Mesenchymal stem cell (in vitro differentiated cells and primary cell): ENCODE results near the gene SRPK2.

Experiments used
- DNase-seq: peaks from one replicate; pipeline ENCODE4 v3.0.0-alpha.2; 2013
- H2AFZ ChIP-seq: one replicate; pipeline ENCODE4 v1.6.1; 2013; ENCODE audit warnings: low read depth, mild to moderate bottlenecking, control low read depth, inconsistent platforms, low read length, moderate library complexity
- H2AK5ac ChIP-seq: 2 replicates; pipeline ENCODE4 v1.6.1; 2013; ENCODE audit warnings: low read length, moderate library complexity, mild to moderate bottlenecking, inconsistent platforms; ENCODE audit not compliant: severe bottlenecking
- H2BK120ac ChIP-seq: one replicate; pipeline ENCODE4 v1.6.1; 2013; ENCODE audit warnings: low read depth, mild to moderate bottlenecking, inconsistent platforms, low read length, moderate library complexity
- H2BK12ac ChIP-seq, 2 experiments: one replicate each; pipeline ENCODE4 v1.6.1; 2013; ENCODE audit warnings: inconsistent platforms in 2 of 2, low read length in 2 of 2, mild to moderate bottlenecking in 2 of 2, moderate library complexity in 2 of 2, control low read depth in 1 of 2
- H2BK15ac ChIP-seq: one replicate; pipeline ENCODE4 v1.6.1; 2013; ENCODE audit warnings: mild to moderate bottlenecking, low read depth, inconsistent platforms; ENCODE audit not compliant: poor library complexity, severe bottlenecking
- H2BK5ac ChIP-seq: 2 replicates; pipeline ENCODE4 v1.6.1; 2013; ENCODE audit warnings: low read depth, mild to moderate bottlenecking, low read length, control low read depth, inconsistent platforms; ENCODE audit not compliant: poor library complexity, severe bottlenecking
- H3K14ac ChIP-seq, 2 experiments: one replicate each; pipeline ENCODE4 v1.6.1; 2013; ENCODE audit warnings: inconsistent platforms in 2 of 2, low read length in 2 of 2, control low read depth in 1 of 2, mild to moderate bottlenecking in 1 of 2, moderate library complexity in 1 of 2
- H3K18ac ChIP-seq, 2 experiments: one replicate each; pipeline ENCODE4 v1.6.1; 2013; ENCODE audit warnings: inconsistent platforms in 2 of 2, low read length in 2 of 2, control low read depth in 1 of 2, low read depth in 1 of 2, mild to moderate bottlenecking in 1 of 2
- H3K23ac ChIP-seq, 2 experiments: one replicate each; pipeline ENCODE4 v1.6.1; 2013; ENCODE audit warnings: inconsistent platforms in 2 of 2, low read length in 2 of 2, mild to moderate bottlenecking in 2 of 2, moderate library complexity in 2 of 2, control low read depth in 1 of 2
- H3K27ac ChIP-seq: 2 replicates; pipeline ENCODE4 v1.5.1; 2013; ENCODE audit warnings: mild to moderate bottlenecking, moderate library complexity, low read length, control low read depth, inconsistent platforms; ENCODE audit not compliant: poor library complexity, severe bottlenecking
- H3K27me3 ChIP-seq, 2 experiments: 2 replicates each; pipeline versions ENCODE4 v1.6.1 to v1.7.0; 2013; ENCODE audit warnings: low read length in 2 of 2, mild to moderate bottlenecking in 2 of 2, moderate library complexity in 2 of 2, control low read depth in 1 of 2, inconsistent platforms in 1 of 2; ENCODE audit not compliant: control insufficient read depth in 1 of 2, insufficient read depth in 1 of 2
- H3K36me3 ChIP-seq, 2 experiments: 2 replicates each; pipeline versions ENCODE4 v1.6.1 to v1.7.0; 2013; ENCODE audit warnings: low read length in 2 of 2, control low read depth in 1 of 2, inconsistent platforms in 1 of 2, low read depth in 1 of 2, mild to moderate bottlenecking in 1 of 2; ENCODE audit not compliant: insufficient read depth in 2 of 2, control insufficient read depth in 1 of 2
- H3K4ac ChIP-seq, 2 experiments: one replicate each; pipeline ENCODE4 v1.6.1; 2013; ENCODE audit warnings: inconsistent platforms in 2 of 2, low read length in 2 of 2, mild to moderate bottlenecking in 2 of 2, moderate library complexity in 2 of 2, control low read depth in 1 of 2, low read depth in 1 of 2
- H3K4me1 ChIP-seq: 2 replicates; pipeline ENCODE4 v1.6.1; 2013; ENCODE audit warnings: low read depth, low read length, control low read depth; ENCODE audit not compliant: control insufficient read depth, insufficient read depth
- H3K4me2 ChIP-seq: 2 replicates; pipeline ENCODE4 v1.6.1; 2013; ENCODE audit warnings: low read length, mild to moderate bottlenecking, inconsistent platforms; ENCODE audit not compliant: poor library complexity, severe bottlenecking
- H3K4me3 ChIP-seq, 2 experiments: 2 replicates each; pipeline versions ENCODE4 v1.5.1 to v1.7.0; 2013; ENCODE audit warnings: low read length in 2 of 2, mild to moderate bottlenecking in 2 of 2, control low read depth in 1 of 2, low read depth in 1 of 2; ENCODE audit not compliant: insufficient read depth in 1 of 2
- H3K79me1 ChIP-seq: replicated peaks from 2 replicates; pipeline ENCODE4 v1.6.1; 2013; ENCODE audit warnings: mild to moderate bottlenecking, control low read depth, low read length, inconsistent platforms; ENCODE audit not compliant: poor library complexity, severe bottlenecking
- H3K9ac ChIP-seq: 2 replicates; pipeline ENCODE4 v1.7.0; 2013; ENCODE audit warnings: mild to moderate bottlenecking, low read length, moderate library complexity
- H3K9me3 ChIP-seq: 2 replicates; pipeline ENCODE4 v1.7.0; 2013; ENCODE audit warnings: mild to moderate bottlenecking, low read length; ENCODE audit not compliant: control insufficient read depth
- H4K8ac ChIP-seq: one replicate; pipeline ENCODE4 v1.6.1; 2013; ENCODE audit warnings: inconsistent platforms, mild to moderate bottlenecking, low read length, moderate library complexity
- H4K91ac ChIP-seq: one replicate; pipeline ENCODE4 v1.6.1; 2013; ENCODE audit warnings: mild to moderate bottlenecking, low read length, inconsistent platforms
- WGBS: methylation state at CpG from one replicate; pipeline ENCODE4 v1.1.7; 2013; ENCODE audit warnings: mixed read lengths; 5-methylcytosine and 5-hydroxymethylcytosine counted together

The SRPK2 gene

DNA sequence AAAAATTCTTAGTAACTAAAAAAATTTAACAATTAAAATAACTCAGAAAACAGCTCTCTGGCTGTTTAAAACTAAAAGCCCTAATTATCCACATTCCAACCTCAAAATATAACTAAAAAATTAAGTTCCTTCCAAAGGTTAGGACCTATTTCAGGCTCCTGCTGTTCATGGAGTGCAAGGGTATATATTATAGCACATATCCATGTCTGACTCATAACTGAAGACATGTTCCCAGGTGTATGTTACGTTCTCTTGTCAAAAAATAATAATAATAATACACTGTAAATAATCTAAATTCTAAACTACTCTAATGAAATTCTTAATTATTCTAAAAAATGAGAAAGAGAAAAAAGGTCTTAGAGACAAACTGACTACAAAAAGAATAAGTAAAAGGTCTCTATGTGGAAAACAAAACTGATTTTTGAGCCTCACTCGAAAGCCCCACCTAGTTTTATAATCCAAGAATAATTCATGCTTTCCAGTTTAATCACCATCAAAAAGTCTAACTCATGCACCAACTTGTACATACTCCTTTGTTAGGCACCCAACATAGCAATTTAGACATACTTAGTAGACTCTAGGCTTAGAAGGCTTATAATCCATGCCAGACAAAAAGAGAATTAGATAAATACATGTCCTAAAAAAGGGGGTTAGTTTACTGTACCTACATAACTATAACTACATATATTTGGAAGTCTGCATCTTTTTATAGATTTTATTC is 203.3 kb downstream of the SRPK2 start:
- Histone ChIP-seq H2BK15ac (no peak overlapping the region), H3K9me3 (no peaks in the 10 kb centered on the region), H3K36me3 (peaks cover 3 to 6% of the 10 kb centered on the region in 2 experiments), H2BK5ac (no peak overlapping the region), H2BK120ac (no peak overlapping the region), H4K8ac (no peak overlapping the region), H3K4me1 (no peaks in the 10 kb centered on the region), H4K91ac (no peak overlapping the region), H3K4ac (no peak overlapping the region), H2BK12ac (no peak overlapping the region), H3K14ac (no peak overlapping the region), H3K27ac (no peak overlapping the region), H3K23ac (no peak overlapping the region), H3K4me2 (no peak overlapping the region), H2AFZ (no peak overlapping the region), H3K27me3 (no peaks in the 10 kb centered on the region), H3K79me1 (peaks cover 30% of the 10 kb centered on the region), H3K18ac (no peak overlapping the region), H2AK5ac (no peak overlapping the region), H3K4me3 (no peak overlapping the region), H3K9ac (no peak overlapping the region)
- no peak for DNase-seq
- 100% methylated on average over 1 of the region's 2 CpGs for WGBS

GRCh38 chr7:105180002-105180401 is 208.7 kb downstream of the SRPK2 start:
- Histone ChIP-seq H3K27me3 (no peaks in the 10 kb centered on the region), H2BK5ac (no peak overlapping the region), H2AK5ac (no peak overlapping the region), H3K4ac (no peak overlapping the region), H3K9ac (no peak overlapping the region), H2BK12ac (no peak overlapping the region), H3K23ac (no peak overlapping the region), H3K18ac (no peak overlapping the region), H3K9me3 (peaks cover 4% of the 10 kb centered on the region), H3K4me1 (no peaks in the 10 kb centered on the region), H4K91ac (no peak overlapping the region), H3K14ac (no peak overlapping the region), H2BK15ac (no peak overlapping the region), H3K79me1 (peaks cover 17% of the 10 kb centered on the region), H3K4me3 (no peak overlapping the region), H2AFZ (no peak overlapping the region), H3K4me2 (no peak overlapping the region), H3K36me3 (peaks cover 0 to 4% of the 10 kb centered on the region in 2 experiments), H3K27ac (no peak overlapping the region), H2BK120ac (no peak overlapping the region), H4K8ac (no peak overlapping the region)
- no peak for DNase-seq
- WGBS, result 100% methylated on average over 2 of the region's 2 CpGs

DNA sequence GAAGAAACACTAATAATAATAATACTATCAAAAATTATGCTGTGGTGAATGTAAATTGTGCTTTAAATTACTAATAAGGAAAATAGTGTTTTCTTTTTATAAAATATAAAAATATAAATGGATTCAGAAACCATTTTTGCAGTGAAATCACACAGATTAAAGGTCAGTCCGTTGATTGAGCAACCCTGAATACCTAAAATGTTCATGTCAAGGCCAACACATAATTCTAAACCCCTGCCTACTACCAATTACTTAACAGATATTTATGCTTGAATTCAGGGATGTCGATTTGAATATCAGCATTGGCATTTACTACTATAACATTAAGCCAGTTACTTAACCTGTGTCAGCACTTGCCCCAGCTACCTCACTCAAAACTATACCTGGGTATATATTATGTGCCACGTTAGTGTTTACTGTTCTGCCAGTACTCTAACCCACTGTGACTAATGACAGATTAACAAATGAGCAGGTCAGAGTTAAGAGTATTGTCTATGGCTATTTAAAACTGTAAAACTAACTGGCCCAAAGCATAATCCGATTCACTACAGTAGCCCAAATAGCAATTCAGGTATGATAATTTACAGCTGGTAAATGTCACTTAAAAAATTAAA is 209.7 kb downstream of the SRPK2 start:
- 83% methylated on average over 3 of the region's 4 CpGs for WGBS
- no peak overlapping the region for H2BK5ac ChIP-seq

DNA sequence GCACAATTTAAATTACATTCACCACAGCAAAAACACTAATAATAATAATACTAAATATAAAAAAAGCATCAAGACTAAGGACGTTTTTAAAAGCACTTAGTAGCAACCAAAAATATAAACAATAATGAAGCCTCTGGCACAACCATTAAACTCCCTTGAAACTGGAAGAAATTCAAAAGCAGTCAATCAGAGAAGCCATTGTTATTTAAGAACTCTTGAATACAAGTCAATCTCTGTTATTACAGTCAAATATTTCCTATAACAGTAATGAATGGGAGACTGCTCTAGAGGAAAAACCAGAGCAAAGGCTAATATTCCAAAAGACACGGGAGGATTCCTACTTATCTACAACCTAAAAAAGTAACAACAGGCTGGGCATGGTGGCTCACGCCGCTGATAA is 210.5 kb downstream of the SRPK2 start:
- no peak for DNase-seq
- no peak overlapping the region for H2BK120ac ChIP-seq
- no peak overlapping the region for H2BK5ac ChIP-seq
- H3K4me1 ChIP-seq, result no peaks in the 10 kb centered on the region
- H3K18ac ChIP-seq, result no peak overlapping the region
- no peak overlapping the region for H4K91ac ChIP-seq
- no peak overlapping the region for H2BK15ac ChIP-seq
- H3K27me3 ChIP-seq, result no peaks in the 10 kb centered on the region
- H3K4me2 ChIP-seq, result no peak overlapping the region
- H3K9ac ChIP-seq, result no peak overlapping the region
- H2BK12ac ChIP-seq, result no peak overlapping the region
- no peak overlapping the region for H3K14ac ChIP-seq
- no peak overlapping the region for H3K27ac ChIP-seq
- WGBS, result 75% methylated on average over 4 of the region's 4 CpGs
- no peak overlapping the region for H2AK5ac ChIP-seq
- H3K4me3 ChIP-seq, result no peak overlapping the region
- H3K23ac ChIP-seq, result no peak overlapping the region
- H3K36me3 ChIP-seq, result peaks cover 0 to 4% of the 10 kb centered on the region in 2 experiments
- peaks cover 4% of the 10 kb centered on the region for H3K9me3 ChIP-seq
- H2AFZ ChIP-seq, result no peak overlapping the region
- peaks cover 21% of the 10 kb centered on the region for H3K79me1 ChIP-seq
- no peak overlapping the region for H3K4ac ChIP-seq
- no peak overlapping the region for H4K8ac ChIP-seq

More for the DNA sequence above, 209.7 kb downstream of the SRPK2 start:
- peaks cover 20% of the 10 kb centered on the region for H3K79me1 ChIP-seq
- H3K9ac ChIP-seq, result no peak overlapping the region
- H2AK5ac ChIP-seq, result no peak overlapping the region
- H3K4me3 ChIP-seq, result no peak overlapping the region
- no peak for DNase-seq
- no peak overlapping the region for H3K14ac ChIP-seq
- H2AFZ ChIP-seq, result no peak overlapping the region
- H3K4me2 ChIP-seq, result no peak overlapping the region
- no peak overlapping the region for H4K8ac ChIP-seq
- H2BK15ac ChIP-seq, result no peak overlapping the region
- H3K4ac ChIP-seq, result no peak overlapping the region
- no peaks in the 10 kb centered on the region for H3K27me3 ChIP-seq
- H3K4me1 ChIP-seq, result no peaks in the 10 kb centered on the region
- H3K27ac ChIP-seq, result no peak overlapping the region
- H4K91ac ChIP-seq, result no peak overlapping the region
- peaks cover 0 to 4% of the 10 kb centered on the region in 2 experiments for H3K36me3 ChIP-seq
- H2BK120ac ChIP-seq, result no peak overlapping the region
- peaks cover 4% of the 10 kb centered on the region for H3K9me3 ChIP-seq
- H3K18ac ChIP-seq, result no peak overlapping the region
- H3K23ac ChIP-seq, result no peak overlapping the region
- no peak overlapping the region for H2BK12ac ChIP-seq
